Measurements from ENCODE around the gene TMEM250. TPM values are rescaled to one million over a fixed set of nuclear protein-coding genes. Genes with fewer than 3 reads are reported as not detected.

Gene TMEM250
- total RNA-seq, 1 experiment from 2014 or later, result 26.3 TPM

- CTCF ChIA-PET, result no interaction called here
- Mint-ChIP-seq H3K9me3 (ENCODE audit: low read depth, unreplicated experiment) (no peaks in the 10 kb centered on the region), H3K27me3 (ENCODE audit: unreplicated experiment) (peaks cover 68% of the 10 kb centered on the region), H3K27ac (ENCODE audit: unreplicated experiment) (no peak overlapping the region), H3K4me3 (ENCODE audit: low read depth, unreplicated experiment) (no peak overlapping the region), H3K4me1 (ENCODE audit: low read depth, unreplicated experiment) (peaks cover 22% of the 10 kb centered on the region), H3K36me3 (ENCODE audit: insufficient read depth, unreplicated experiment) (peaks cover 5% of the 10 kb centered on the region)
- DNase-seq, result no peak
- TF ChIP-seq CTCF (IDR thresholded peaks at IDR 0.05; ENCODE audit: unreplicated experiment), result no peak
- intact Hi-C loops (cut with micrococcal nuclease; ENCODE audit: unreplicated experiment), result no loop called here
- no TSS peak for BruUV-seq (replicated peaks)
Measured at GRCh38 chr9:136131629-136132511, 13.2 kb upstream of the TMEM250 start.

- CTCF ChIA-PET, result no interaction called here
- peaks cover 79% of the 10 kb centered on the region for H3K27me3 Mint-ChIP-seq (ENCODE audit: unreplicated experiment)
- peaks cover 5% of the 10 kb centered on the region for H3K9me3 Mint-ChIP-seq (ENCODE audit: low read depth, unreplicated experiment)
- intact Hi-C loops (cut with micrococcal nuclease; ENCODE audit: unreplicated experiment), result no loop called here
- no TSS peak for BruUV-seq (replicated peaks)
- no peak for DNase-seq
- peaks cover 5% of the 10 kb centered on the region for H3K36me3 Mint-ChIP-seq (ENCODE audit: insufficient read depth, unreplicated experiment)
- H3K4me1 Mint-ChIP-seq (ENCODE audit: low read depth, unreplicated experiment), result peaks cover 21% of the 10 kb centered on the region
- no peak for TF ChIP-seq CTCF (IDR thresholded peaks at IDR 0.05; ENCODE audit: unreplicated experiment)
- no peak overlapping the region for H3K4me3 Mint-ChIP-seq (ENCODE audit: low read depth, unreplicated experiment)
- H3K27ac Mint-ChIP-seq (ENCODE audit: unreplicated experiment), result no peak overlapping the region
Measured at GRCh38 chr9:136129176-136129575, 10.5 kb upstream of the TMEM250 start.

- BruUV-seq (replicated peaks), result no TSS peak
- Mint-ChIP-seq H3K27ac (ENCODE audit: unreplicated experiment) (no peak overlapping the region), H3K4me3 (ENCODE audit: low read depth, unreplicated experiment) (no peak overlapping the region), H3K4me1 (ENCODE audit: low read depth, unreplicated experiment) (peaks cover 13% of the 10 kb centered on the region), H3K27me3 (ENCODE audit: unreplicated experiment) (peaks cover 79% of the 10 kb centered on the region), H3K36me3 (ENCODE audit: insufficient read depth, unreplicated experiment) (peaks cover 5% of the 10 kb centered on the region), H3K9me3 (ENCODE audit: low read depth, unreplicated experiment) (peaks cover 5% of the 10 kb centered on the region)
- no peak for DNase-seq
- CTCF ChIA-PET, result no interaction called here
- no peak for TF ChIP-seq CTCF (IDR thresholded peaks at IDR 0.05; ENCODE audit: unreplicated experiment)
- intact Hi-C loops (cut with micrococcal nuclease; ENCODE audit: unreplicated experiment), result no loop called here
Measured at GRCh38 chr9:136128436-136128835, 9.8 kb upstream of the TMEM250 start.

- H3K36me3 Mint-ChIP-seq (ENCODE audit: insufficient read depth, unreplicated experiment), result peaks cover 5% of the 10 kb centered on the region
- CTCF ChIA-PET, result no interaction called here
- intact Hi-C loops (cut with micrococcal nuclease; ENCODE audit: unreplicated experiment), result no loop called here
- peaks cover 74% of the 10 kb centered on the region for H3K27me3 Mint-ChIP-seq (ENCODE audit: unreplicated experiment)
- BruUV-seq (replicated peaks), result no TSS peak
- no peak overlapping the region for H3K27ac Mint-ChIP-seq (ENCODE audit: unreplicated experiment)
- no peak for TF ChIP-seq CTCF (IDR thresholded peaks at IDR 0.05; ENCODE audit: unreplicated experiment)
- H3K9me3 Mint-ChIP-seq (ENCODE audit: low read depth, unreplicated experiment), result peaks cover 5% of the 10 kb centered on the region
- no peak overlapping the region for H3K4me3 Mint-ChIP-seq (ENCODE audit: low read depth, unreplicated experiment)
- no peak for DNase-seq
- H3K4me1 Mint-ChIP-seq (ENCODE audit: low read depth, unreplicated experiment), result peaks cover 10% of the 10 kb centered on the region
Measured at GRCh38 chr9:136127313-136127712, 8.6 kb upstream of the TMEM250 start.

Measured in Calu3 (cell line).